ENCODE results near the gene NUFIP2. TPM values are rescaled to one million over a fixed set of nuclear protein-coding genes. Genes with fewer than 3 reads are reported as not detected.

The NUFIP2 gene
- total and polyA plus RNA-seq, 3 donors from 2014 or later: 24.6 to 39.0 (median 33.6) TPM

GRCh38 chr17:29331708-29332085 lies 37.7 kb upstream of the NUFIP2 start:
- Histone ChIP-seq H3K36me3 (ENCODE audit: low read depth, missing control alignments) (no peaks in the 10 kb centered on the region), H3K9me3 (no peaks in the 10 kb centered on the region), H3K4me1 (no peaks in the 10 kb centered on the region), H3K4me3 (no peak overlapping the region), H3K27me3 (no peaks in the 10 kb centered on the region), H3K27ac (no peak overlapping the region)
- DNase-seq: no peak
- TF ChIP-seq POLR2A (IDR thresholded peaks at IDR 0.05): no peak
- TF ChIP-seq, protein P1, sequence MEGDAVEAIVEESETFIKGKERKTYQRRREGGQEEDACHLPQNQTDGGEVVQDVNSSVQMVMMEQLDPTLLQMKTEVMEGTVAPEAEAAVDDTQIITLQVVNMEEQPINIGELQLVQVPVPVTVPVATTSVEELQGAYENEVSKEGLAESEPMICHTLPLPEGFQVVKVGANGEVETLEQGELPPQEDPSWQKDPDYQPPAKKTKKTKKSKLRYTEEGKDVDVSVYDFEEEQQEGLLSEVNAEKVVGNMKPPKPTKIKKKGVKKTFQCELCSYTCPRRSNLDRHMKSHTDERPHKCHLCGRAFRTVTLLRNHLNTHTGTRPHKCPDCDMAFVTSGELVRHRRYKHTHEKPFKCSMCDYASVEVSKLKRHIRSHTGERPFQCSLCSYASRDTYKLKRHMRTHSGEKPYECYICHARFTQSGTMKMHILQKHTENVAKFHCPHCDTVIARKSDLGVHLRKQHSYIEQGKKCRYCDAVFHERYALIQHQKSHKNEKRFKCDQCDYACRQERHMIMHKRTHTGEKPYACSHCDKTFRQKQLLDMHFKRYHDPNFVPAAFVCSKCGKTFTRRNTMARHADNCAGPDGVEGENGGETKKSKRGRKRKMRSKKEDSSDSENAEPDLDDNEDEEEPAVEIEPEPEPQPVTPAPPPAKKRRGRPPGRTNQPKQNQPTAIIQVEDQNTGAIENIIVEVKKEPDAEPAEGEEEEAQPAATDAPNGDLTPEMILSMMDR (IDR thresholded peaks at IDR 0.05): no peak
- intact Hi-C loops (cut with DNase I; ENCODE audit: low total_unique reads): no loop called here
- WGBS, 2 donors: 48 to 53% methylated on average over 1 of the region's 1 CpG

DNA sequence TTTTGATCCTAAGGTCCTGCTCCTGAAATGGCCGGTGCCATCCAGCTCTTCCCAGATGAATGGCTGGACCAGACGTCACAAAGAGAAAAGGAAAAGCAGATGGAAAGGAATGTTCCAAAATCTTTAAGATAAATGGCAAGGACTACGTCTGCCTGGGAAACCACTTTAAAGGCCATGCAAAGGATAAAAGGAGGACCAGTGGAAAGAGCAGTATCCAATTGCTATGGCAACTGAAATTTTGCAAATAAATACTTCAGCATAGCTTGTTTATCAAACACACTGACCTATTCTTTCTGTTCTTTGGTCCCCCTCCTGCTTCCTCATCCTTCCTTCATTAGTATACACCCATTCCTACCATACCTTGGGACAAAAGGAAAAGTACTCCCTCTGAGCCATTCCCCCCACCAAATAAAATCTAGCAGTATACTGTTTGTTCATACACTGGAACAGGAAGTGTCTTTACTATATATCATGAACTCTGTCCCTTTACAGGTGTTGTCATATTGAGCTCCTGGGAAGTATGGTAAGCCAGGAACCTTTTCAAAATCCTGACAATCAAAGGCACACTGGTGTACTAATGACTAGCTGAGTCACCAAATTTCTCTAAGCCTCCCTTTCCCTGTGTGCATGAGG lies 37.2 kb upstream of the NUFIP2 start:
- DNase-seq: no peak
- Histone ChIP-seq H3K27ac (no peak overlapping the region), H3K36me3 (ENCODE audit: low read depth, missing control alignments) (no peaks in the 10 kb centered on the region), H3K27me3 (no peaks in the 10 kb centered on the region), H3K4me1 (no peaks in the 10 kb centered on the region), H3K4me3 (no peak overlapping the region), H3K9me3 (no peaks in the 10 kb centered on the region)
- 81 to 84% methylated on average over 3 of the region's 3 CpGs for whole genome bisulfite sequencing, 2 donors
- TF ChIP-seq POLR2A (IDR thresholded peaks at IDR 0.05): no peak
- TF ChIP-seq, protein P1 (IDR thresholded peaks at IDR 0.05): no peak
- intact Hi-C loops (cut with DNase I; ENCODE audit: low total_unique reads): no loop called here

- no peaks in the 10 kb centered on the region for H3K27me3 ChIP-seq
- H3K27ac ChIP-seq: no peak overlapping the region
- H3K4me3 ChIP-seq: no peak overlapping the region
- no peak for DNase-seq
- H3K36me3 ChIP-seq (ENCODE audit: low read depth, missing control alignments): no peaks in the 10 kb centered on the region
- 81 to 88% methylated on average over 5 of the region's 5 CpGs for WGBS, 2 donors
- no peaks in the 10 kb centered on the region for H3K9me3 ChIP-seq
- no peaks in the 10 kb centered on the region for H3K4me1 ChIP-seq
- intact Hi-C loops (cut with DNase I; ENCODE audit: low total_unique reads): no loop called here
- TF ChIP-seq POLR2A (IDR thresholded peaks at IDR 0.05): no peak
- TF ChIP-seq, protein P1 (IDR thresholded peaks at IDR 0.05): no peak
Measured at GRCh38 chr17:29327412-29327811, 33.5 kb upstream of the NUFIP2 start.

- H3K27me3 ChIP-seq: no peaks in the 10 kb centered on the region
- intact Hi-C loops (cut with DNase I; ENCODE audit: low total_unique reads): no loop called here
- H3K36me3 ChIP-seq (ENCODE audit: low read depth, missing control alignments): no peaks in the 10 kb centered on the region
- H3K27ac ChIP-seq: no peak overlapping the region
- H3K4me3 ChIP-seq: no peak overlapping the region
- no peak for DNase-seq
- H3K9me3 ChIP-seq: no peaks in the 10 kb centered on the region
- TF ChIP-seq, protein P1 (IDR thresholded peaks at IDR 0.05): no peak
- no peak for TF ChIP-seq POLR2A (IDR thresholded peaks at IDR 0.05)
- 91% methylated on average over 6 of the region's 6 CpGs for WGBS, 2 donors
- H3K4me1 ChIP-seq: no peaks in the 10 kb centered on the region
Measured at GRCh38 chr17:29326023-29326813, 32.3 kb upstream of the NUFIP2 start.

Data from testis (tissue), 3 donors.